D721Med (cell line): ENCODE data around the gene COL1A2.

Experiments used
- DNase-seq: peaks from one replicate; pipeline ENCODE4 v3.0.0; 2011; ENCODE audit warnings: low spot score; ENCODE audit not compliant: insufficient read length
- FAIRE-seq: peaks from 2 replicates; lab custom pipeline; 2011; peaks lifted over from hg19 to GRCh38; lab: Jason Lieb, UNC
- TF ChIP-seq, protein P1 (sequence below): IDR thresholded peaks from 2 replicates; pipeline ENCODE4 v1.5.1; 2012; ENCODE audit warnings: mild to moderate bottlenecking, control low read depth; ENCODE audit not compliant: insufficient read depth; ENCODE audit errors: missing control alignments

COL1A2 gene

DNA sequence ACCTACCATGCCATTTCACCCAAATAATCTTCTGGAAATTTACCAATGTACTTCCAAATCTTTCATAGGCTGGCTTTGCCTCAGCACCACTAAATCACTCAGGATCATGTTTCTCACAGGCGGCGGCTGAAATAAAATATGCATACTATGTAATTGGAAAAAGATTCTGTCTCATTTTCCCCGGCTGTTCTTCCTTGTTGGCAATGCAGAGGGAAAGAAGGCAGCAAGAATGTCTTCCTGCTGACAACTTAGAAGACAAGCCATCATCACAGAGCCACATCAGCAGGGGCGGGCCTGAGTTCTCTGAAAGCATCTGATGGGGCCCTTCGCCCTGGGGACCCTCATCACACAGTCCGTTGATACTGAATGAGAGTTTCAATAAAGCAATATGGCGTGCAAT is 39.2 kb upstream of the COL1A2 start:
- FAIRE-seq (no peak), DNase-seq (no peak)
- TF ChIP-seq, protein P1, sequence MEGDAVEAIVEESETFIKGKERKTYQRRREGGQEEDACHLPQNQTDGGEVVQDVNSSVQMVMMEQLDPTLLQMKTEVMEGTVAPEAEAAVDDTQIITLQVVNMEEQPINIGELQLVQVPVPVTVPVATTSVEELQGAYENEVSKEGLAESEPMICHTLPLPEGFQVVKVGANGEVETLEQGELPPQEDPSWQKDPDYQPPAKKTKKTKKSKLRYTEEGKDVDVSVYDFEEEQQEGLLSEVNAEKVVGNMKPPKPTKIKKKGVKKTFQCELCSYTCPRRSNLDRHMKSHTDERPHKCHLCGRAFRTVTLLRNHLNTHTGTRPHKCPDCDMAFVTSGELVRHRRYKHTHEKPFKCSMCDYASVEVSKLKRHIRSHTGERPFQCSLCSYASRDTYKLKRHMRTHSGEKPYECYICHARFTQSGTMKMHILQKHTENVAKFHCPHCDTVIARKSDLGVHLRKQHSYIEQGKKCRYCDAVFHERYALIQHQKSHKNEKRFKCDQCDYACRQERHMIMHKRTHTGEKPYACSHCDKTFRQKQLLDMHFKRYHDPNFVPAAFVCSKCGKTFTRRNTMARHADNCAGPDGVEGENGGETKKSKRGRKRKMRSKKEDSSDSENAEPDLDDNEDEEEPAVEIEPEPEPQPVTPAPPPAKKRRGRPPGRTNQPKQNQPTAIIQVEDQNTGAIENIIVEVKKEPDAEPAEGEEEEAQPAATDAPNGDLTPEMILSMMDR, result no peak

DNA sequence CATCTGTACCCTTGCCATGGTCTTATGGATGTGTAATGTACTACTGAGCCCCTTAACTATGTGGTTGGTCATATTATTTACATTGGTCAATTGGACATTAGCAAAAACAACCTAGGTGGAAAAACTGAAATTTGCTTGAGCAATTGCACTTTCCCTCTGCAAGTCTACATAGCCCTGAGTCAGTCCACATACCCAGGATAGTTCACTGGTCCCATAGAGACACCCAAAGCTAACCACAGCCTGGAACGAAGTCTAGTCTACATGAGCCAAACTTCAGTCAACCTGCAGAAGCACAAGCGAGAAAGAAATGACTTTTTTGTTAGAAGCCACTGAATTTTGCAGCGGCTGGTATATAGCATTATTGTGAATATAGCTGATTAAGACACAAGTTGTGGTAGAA is 37.6 kb upstream of the COL1A2 start:
- DNase-seq (no peak), FAIRE-seq (no peak)
- TF ChIP-seq, protein P1, result no peak

DNA sequence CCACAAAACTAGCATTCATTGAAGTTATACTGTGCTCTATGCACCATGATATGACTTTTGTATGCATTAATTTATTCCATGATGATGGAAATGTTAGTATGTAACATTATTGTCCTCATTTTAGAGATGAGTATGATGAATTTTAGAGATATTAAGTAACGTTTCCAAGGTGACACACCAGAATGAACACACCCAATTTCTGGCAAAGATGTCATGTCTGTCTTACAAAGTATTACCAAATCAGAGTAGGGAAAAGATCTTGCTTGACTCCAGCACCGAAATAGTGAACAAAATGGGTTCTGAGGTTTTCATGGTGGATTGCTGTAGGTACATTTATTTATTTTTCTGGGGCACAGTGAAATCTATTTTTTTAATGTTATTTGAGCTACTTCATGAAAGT is 33.8 kb upstream of the COL1A2 start:
- no peak for FAIRE-seq
- TF ChIP-seq, protein P1, result no peak
- DNase-seq, result no peak

DNA sequence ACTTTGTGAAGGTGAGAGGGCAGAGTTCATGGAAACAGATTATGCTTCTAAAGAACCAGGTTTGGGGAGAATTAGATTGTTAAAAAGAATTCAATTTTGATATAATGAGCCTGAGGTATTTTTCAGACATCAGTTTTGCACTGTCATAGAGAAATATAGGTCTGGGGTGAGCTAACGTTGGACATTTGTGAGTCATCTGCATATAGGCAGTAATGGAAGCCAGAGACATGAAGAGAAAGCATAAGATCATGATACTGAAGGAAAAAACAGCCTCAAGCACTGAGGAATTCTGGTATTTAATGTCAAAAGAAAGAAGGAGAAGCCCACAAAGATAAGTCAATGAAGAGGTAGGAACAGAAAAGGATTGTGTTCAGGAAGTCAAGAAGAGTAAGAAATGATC is 32.4 kb upstream of the COL1A2 start:
- FAIRE-seq, result no peak
- TF ChIP-seq, protein P1, result no peak
- DNase-seq, result no peak

DNA sequence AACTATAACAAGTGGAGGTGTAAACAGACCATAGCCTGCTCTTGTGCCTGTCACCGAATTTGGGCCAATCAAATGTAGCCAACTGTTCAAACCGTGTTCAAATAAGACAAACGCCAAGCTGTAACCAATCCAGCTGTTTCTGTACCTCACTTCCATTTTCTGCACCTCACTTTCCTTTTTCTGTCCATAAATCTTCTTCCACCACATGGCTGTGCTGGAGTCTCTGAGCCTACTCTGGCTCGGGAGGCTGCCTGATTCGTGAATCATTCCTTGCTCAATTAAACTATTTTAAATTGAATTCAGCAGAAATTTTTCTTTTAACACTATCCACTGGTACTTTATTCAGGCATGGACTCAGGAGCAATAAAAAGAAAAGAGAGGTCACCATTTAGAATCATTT is 29.9 kb upstream of the COL1A2 start:
- FAIRE-seq, result no peak

DNA sequence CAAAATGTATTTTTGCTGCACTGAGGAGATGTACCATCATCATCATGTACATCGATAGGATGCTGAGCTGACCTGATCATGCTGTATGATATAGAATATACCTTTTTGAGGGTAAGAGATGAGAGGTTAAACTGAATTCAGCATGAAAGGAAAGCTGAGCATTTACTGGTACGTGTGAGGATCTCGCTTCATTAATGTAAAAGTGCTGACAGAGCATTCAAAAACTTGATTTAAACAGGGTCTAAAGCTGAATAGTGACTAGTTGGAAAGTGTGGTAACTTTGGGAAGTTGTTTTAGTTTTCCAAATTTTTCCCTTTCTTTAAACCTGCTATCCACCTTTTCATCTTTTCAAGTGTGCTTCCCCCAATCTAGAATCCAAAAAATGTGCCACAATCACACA is 28.5 kb upstream of the COL1A2 start:
- FAIRE-seq (no peak), DNase-seq (no peak)
- TF ChIP-seq, protein P1, result no peak

More for the DNA sequence above, 29.9 kb upstream of the COL1A2 start:
- no peak for DNase-seq
- TF ChIP-seq, protein P1, result no peak

DNA sequence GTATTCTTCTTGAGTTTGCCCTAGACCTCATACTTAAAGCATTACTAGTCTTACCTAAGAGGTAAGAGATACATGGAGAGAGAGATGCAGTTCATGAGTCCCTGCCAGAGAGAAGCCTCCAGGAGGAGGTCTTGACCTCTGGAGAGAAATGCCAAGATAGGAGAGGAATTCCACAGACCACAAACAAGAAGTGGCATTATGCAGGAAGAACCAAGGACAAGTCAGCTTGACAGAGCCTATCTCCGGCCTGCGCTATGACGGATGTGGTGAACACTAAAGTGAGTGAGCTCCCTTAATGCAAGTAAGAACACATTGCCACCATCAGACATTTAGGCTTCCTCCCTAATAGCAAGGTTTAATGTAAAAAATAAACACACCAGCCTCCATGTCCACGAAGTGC is 27.9 kb upstream of the COL1A2 start:
- TF ChIP-seq, protein P1, result no peak
- FAIRE-seq, result no peak

More for the DNA sequence above, 27.9 kb upstream of the COL1A2 start:
- no peak for DNase-seq
